ENCODE measurements around the gene NXT1.
"Not testable (repeated sequence)": the region's sequence is repeated elsewhere in the genome, so short reads cannot be mapped to it uniquely, and the experiment has no call there.

Gene NXT1

GRCh38 chr20:23350196-23350903 lies at the start of gene NXT1:
NXT1 (plus strand) TSS chr20:23350791; CDS start chr20:23354042, 3,251 bp downstream.
- DNase-seq: peak; percentile 86

GRCh38 chr20:23301436-23302050 lies 49.0 kb upstream of the NXT1 start:
- no peak for DNase-seq

- no peak for DNase-seq
Measured at GRCh38 chr20:23302386-23302785, 48.2 kb upstream of the NXT1 start.

- no peak for DNase-seq
Measured at GRCh38 chr20:23302801-23303200, 47.8 kb upstream of the NXT1 start.

GRCh38 chr20:23303325-23304102 lies 47.1 kb upstream of the NXT1 start:
- no peak for DNase-seq

GRCh38 chr20:23304616-23305015 lies 46.0 kb upstream of the NXT1 start:
- no peak for DNase-seq

- no peak for DNase-seq
Measured at GRCh38 chr20:23305098-23305497, 45.5 kb upstream of the NXT1 start.

- not testable (repeated sequence) for DNase-seq
Measured at GRCh38 chr20:23307393-23307792, 43.2 kb upstream of the NXT1 start.

GRCh38 chr20:23308024-23308423 lies 42.6 kb upstream of the NXT1 start:
- no peak for DNase-seq

- no peak for DNase-seq
Measured at GRCh38 chr20:23308908-23309307, 41.7 kb upstream of the NXT1 start.

- DNase-seq: no peak
Measured at GRCh38 chr20:23309781-23310180, 40.8 kb upstream of the NXT1 start.

GRCh38 chr20:23311947-23312506 lies 38.6 kb upstream of the NXT1 start:
- DNase-seq: no peak

GRCh38 chr20:23313271-23313670 lies 37.3 kb upstream of the NXT1 start:
- no peak for DNase-seq

- DNase-seq: no peak
Measured at GRCh38 chr20:23314699-23315098, 35.9 kb upstream of the NXT1 start.

- no peak for DNase-seq
Measured at GRCh38 chr20:23315099-23315498, 35.5 kb upstream of the NXT1 start.

- DNase-seq: no peak
Measured at GRCh38 chr20:23316626-23317025, 34.0 kb upstream of the NXT1 start.

GRCh38 chr20:23317081-23317480 lies 33.5 kb upstream of the NXT1 start:
- no peak for DNase-seq

- DNase-seq: no peak
Measured at GRCh38 chr20:23318347-23318746, 32.2 kb upstream of the NXT1 start.

- DNase-seq: no peak
Measured at GRCh38 chr20:23320317-23320716, 30.3 kb upstream of the NXT1 start.

GRCh38 chr20:23325107-23325506 lies 25.5 kb upstream of the NXT1 start:
- DNase-seq: no peak

GRCh38 chr20:23326774-23327173 lies 23.8 kb upstream of the NXT1 start:
- DNase-seq: no peak

GRCh38 chr20:23327617-23328333 lies 22.8 kb upstream of the NXT1 start:
- no peak for DNase-seq

Data from NCI-H2081 treated with DMSO at 0.1 percent for 48 hours (cell line).